ENCODE results near the gene SLC16A4.

DNA sequence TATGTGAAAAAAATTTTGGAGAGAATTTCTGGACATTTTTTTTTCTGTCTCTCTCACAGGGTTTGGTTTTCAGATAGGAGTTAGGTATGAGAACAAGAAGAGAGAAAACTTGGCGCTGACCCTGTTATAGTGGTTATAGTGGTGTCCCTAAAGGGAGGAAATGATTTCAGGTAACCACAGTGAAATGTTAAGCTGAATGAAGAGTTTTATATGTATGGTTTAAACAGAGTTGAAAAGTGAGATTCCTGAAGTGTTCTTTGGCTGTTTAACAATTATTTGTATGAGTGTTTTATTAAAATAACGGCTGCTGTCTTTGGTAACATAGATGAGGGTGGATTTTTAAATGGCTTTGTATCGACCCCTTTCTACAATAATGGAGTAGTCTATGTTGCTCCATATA lies 45.3 kb downstream of the SLC16A4 start:
- TF ChIP-seq EZH2 (IDR thresholded peaks at IDR 0.05; ENCODE audit: low read depth, low read length, severe bottlenecking), result no peak
- TF ChIP-seq CHD2 (IDR thresholded peaks at IDR 0.05; ENCODE audit: low read length), result no peak
- TF ChIP-seq CEBPB (IDR thresholded peaks at IDR 0.05; ENCODE audit: low read depth, low read length), result no peak
- TF ChIP-seq, protein P1, sequence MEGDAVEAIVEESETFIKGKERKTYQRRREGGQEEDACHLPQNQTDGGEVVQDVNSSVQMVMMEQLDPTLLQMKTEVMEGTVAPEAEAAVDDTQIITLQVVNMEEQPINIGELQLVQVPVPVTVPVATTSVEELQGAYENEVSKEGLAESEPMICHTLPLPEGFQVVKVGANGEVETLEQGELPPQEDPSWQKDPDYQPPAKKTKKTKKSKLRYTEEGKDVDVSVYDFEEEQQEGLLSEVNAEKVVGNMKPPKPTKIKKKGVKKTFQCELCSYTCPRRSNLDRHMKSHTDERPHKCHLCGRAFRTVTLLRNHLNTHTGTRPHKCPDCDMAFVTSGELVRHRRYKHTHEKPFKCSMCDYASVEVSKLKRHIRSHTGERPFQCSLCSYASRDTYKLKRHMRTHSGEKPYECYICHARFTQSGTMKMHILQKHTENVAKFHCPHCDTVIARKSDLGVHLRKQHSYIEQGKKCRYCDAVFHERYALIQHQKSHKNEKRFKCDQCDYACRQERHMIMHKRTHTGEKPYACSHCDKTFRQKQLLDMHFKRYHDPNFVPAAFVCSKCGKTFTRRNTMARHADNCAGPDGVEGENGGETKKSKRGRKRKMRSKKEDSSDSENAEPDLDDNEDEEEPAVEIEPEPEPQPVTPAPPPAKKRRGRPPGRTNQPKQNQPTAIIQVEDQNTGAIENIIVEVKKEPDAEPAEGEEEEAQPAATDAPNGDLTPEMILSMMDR (IDR thresholded peaks at IDR 0.05; ENCODE audit: control extremely low read depth in 1 of 3, insufficient read depth in 1 of 3, low read depth in 1 of 3, low read length in 3 of 3), result no peak
- no peak for TF ChIP-seq RBBP5 (IDR thresholded peaks at IDR 0.05; ENCODE audit: borderline replicate concordance, low read depth, low read length)
- TF ChIP-seq EGR1 (IDR thresholded peaks at IDR 0.05; ENCODE audit: borderline replicate concordance, low read depth, low read length), result no peak
- TF ChIP-seq POLR2AphosphoS5 (IDR thresholded peaks at IDR 0.05; ENCODE audit: low read depth, low read length), result no peak
- no peak for TF ChIP-seq MAFK (IDR thresholded peaks at IDR 0.05; ENCODE audit: low read depth, low read length)
- TF ChIP-seq CREB1 (IDR thresholded peaks at IDR 0.05), result no peak
- TF ChIP-seq SUZ12 (IDR thresholded peaks at IDR 0.05; ENCODE audit: low read length), result no peak

Measured in H1 (cell line).